Measurements from ENCODE around the gene MAST3.

- TF ChIP-seq CTCF (conservative IDR thresholded peaks at IDR 0.05) = no peak
- TF ChIP-seq EZH2 (IDR thresholded peaks at IDR 0.05; ENCODE audit: low read depth) = no peak
These were observed 79.1 kb downstream of the MAST3 start for GRCh38 chr19:18176367-18177310.

Measured in PC-9 (cell line).